Inferior parietal cortex (tissue), 1 donor: ENCODE measurements around the gene ENSA.
"Not testable (repeated sequence)": the region's sequence is repeated elsewhere in the genome, so short reads cannot be mapped to it uniquely, and the experiment has no call there.

Source experiments
- DNase-seq: peaks from one replicate; pipeline ENCODE4 v3.0.0-alpha.2; 2016; ENCODE audit errors: extremely low spot score

The ENSA gene

DNA sequence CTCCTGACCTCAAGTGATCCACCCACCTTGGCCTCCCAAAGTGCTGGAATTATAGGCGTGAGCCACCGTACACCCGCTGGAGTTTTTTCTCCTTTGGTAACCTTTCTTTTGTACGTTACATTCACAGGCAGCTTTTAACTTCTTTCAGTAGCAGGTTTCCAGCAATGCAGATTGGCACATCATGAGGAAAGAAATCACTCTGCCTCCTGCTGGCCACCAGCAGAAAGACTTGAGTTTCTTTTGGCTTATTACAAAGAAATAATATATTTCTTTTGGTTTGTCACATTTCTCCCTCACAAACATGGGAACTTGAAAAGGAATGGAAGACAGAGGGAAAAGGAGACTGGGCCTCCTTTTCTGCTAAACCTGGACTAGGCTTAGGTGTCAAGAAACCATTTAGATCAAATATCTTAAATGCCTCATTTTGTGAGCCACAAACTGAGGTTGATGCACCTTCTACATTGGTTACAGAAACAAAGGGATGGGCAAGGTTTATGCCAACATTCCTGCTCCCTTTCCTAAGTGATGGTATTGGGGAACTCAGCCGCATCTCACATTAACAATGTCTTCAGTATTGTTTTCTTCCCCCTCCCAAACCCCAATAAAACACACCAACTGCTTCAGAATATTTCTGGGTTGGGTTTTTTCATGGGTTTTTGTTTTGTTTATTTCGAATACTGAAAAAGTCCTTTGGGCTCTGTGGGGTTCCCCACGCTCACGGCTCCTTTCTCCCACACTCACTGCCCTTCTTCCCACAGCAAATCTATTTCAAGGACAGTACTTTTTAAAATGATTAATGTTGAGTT, 7.7 kb downstream of the ENSA start:
- no peak for DNase-seq

DNA sequence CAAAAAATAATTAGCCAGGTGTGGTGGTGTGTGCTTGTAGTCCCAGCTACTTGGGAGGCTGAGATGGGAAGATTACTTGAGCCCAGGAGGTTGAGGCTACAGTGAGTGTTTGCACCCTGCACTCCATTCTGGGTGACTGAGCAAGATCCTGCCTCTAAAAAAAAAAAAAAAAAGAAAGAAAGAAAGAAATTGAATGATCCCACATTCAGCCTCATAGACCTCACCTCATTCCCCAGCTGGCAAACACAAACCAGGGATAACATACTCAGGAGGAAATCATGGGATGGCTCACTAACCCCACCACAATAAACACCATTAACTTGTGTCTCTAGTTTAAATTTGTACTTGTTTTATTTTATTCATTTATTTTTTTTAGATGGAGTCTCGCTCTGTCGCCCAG, 8.5 kb downstream of the ENSA start:
- no peak for DNase-seq

- DNase-seq, result no peak
Measured at GRCh38 chr1:150619576-150620509, 9.6 kb downstream of the ENSA start.

DNA sequence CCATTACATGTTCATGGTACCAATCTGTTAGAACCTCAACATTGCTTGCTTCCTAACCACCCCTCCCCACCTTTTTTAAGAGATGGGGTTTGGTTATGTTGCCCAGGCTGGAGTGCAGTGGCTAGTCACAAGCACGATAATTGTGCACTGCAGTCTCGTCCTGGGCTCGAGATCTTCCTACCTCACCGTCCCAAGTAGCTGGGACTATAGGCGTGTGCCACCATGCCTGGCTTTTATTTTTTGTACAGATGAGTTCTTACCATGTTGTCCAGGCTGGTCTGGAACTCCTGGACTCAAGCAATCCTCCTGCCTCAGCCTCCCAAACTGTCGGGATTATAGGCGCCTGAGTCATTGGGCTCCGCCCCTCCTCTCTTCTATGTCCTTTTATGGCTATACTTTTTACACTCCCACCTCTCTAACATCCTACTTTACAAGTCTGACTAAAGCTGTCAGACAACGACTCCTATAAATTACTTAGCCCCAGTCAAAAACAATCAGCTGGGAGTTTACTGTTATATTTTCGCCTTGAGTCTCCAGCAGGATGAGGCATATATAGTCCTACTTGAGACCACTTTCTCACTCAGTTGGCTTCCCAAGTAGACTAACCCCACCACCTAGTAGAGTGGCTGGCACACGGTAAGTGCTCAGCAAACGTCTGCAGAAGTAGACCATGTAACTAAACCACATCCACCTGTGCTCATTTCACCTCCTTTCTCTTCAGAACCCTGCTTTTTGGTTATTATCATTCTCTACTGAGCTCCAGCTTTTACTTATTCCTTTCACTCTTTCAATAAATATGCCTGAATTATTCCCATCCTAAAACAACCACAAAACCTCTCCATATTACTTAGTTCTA, 13.8 kb downstream of the ENSA start:
- DNase-seq, result no peak

GRCh38 chr1:150613061-150613920, 16.1 kb downstream of the ENSA start:
- no peak for DNase-seq

- DNase-seq, result no peak
Measured at GRCh38 chr1:150612014-150612345, 17.4 kb downstream of the ENSA start.

GRCh38 chr1:150610576-150610975, 18.8 kb downstream of the ENSA start:
- DNase-seq, result no peak

GRCh38 chr1:150609732-150610131, 19.7 kb downstream of the ENSA start:
- DNase-seq, result no peak

DNA sequence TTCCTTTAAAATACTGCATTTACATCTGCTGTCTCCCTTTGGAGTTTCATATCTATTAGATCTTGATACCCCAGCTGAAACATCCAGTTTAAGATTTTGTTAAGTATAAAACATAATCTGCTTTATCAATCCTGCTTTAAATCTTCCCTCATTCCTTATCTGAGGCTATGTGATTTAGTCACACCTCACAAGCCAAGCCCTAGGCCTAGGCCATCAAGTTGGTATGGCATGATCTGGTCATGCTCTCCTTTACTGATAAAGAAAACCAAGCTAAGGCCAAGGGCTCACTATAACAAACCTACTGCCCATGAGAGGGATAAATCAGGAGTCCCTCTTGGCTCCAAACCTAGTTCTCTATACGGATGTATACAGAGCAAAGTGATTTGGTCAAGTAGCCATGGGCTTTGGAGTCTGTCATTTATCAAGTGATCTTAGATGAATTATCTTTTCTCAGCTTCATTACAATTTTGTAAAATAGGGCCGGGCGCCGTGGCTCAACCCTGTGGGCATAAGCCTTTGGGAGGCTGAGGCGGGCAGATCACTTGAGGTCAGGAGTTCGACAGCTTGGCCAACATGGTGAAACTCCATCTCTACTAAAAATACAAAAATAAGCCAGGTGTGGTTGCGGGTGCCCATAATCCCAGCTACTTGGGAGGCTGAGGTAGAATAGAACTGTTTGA, 22.8 kb downstream of the ENSA start:
- DNase-seq, result no peak

DNA sequence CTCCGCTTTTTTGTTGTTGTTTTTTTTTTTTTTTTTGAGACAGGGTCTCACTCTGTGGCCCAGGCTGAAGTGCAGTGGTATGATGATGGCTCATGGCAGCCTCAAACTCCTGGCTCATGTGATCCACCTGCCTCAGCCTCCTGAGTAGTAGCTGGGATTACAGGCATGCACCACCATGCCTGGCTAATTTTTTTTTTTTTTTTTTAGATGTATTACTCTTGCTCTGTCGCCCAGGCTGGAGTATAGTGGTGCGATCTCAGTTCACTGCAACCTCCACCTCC, 24.0 kb downstream of the ENSA start:
- not testable (repeated sequence) for DNase-seq

DNA sequence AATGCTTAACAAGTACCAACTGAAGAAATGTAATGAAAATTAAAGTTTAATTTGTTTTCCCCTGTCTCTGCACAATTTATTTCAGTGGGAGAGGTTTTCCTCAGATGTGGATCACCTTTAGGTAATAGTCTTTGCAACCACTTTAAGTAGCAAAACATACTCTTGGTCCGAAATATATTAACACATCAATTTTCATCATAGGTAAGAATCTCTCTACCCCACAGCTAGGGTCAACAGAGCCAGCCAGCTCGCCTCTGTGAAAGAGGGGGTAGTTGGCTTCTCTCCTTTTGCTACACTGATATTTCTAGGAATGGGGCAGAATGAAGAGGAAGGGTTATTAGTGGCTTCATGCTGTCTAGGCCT, 25.2 kb downstream of the ENSA start:
- DNase-seq, result no peak

GRCh38 chr1:150603711-150604110, 25.7 kb downstream of the ENSA start:
- DNase-seq, result no peak

GRCh38 chr1:150602372-150602771, 27.0 kb downstream of the ENSA start:
- DNase-seq, result not testable (repeated sequence)

DNA sequence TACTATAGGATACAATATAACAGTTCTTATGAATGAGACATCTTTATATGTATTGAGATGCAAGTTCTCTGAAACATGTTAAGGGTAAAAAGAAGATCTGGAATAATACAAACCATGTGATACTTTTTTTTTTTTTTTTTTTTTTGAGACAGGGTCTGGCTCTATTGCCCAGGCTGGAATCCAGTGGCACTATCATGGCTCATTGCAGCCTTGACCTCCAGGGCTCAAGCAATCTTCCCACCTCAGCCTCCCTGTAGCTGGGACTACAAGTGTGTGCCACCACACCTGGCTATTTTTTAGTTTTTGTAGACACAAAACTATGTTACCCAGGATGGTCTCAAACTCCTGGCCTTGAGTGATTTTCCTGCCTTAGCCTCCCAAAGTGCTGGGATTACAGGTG, 27.9 kb downstream of the ENSA start:
- DNase-seq, result no peak

DNA sequence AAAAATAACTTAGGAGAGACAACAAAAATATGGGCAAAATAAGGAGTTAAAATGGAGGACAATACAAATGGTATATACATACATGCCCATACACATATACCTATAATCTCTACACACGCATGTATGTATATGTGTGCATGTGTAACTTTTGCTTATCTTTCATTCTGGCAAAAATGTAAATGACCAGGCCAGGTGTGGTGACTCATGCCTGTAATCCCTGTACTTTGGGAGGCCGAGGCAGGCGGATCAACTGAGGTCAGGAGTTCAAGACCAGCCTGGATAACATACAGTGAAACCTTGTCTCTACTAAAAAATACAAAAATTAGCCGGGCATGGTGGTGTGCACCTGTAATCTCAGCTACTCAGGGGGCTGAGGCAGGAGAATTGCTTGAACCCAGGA, 31.1 kb downstream of the ENSA start:
- DNase-seq, result not testable (repeated sequence)

GRCh38 chr1:150596976-150597375, 32.4 kb downstream of the ENSA start:
- DNase-seq, result no peak

- no peak for DNase-seq
Measured at GRCh38 chr1:150596095-150596892, 33.1 kb downstream of the ENSA start.

DNA sequence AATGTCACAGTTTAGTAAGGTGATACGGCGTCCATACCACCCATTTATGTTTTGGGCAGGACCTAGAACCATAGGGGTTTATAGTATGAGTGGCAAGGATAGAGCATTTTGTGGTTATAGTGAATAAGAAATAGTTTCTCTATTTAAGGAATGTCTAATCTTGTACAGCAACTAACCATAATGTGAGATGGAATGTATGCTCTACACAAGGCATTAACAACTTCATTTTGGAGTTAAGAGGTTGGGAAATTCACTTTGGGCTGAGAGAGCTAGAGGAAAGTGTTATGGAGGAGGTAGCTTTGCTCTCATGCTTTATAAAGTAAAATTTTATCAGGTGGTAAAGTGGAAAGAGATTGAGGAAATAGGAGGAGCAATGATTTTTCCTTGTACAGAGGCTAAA, 47.0 kb downstream of the ENSA start:
- DNase-seq, result no peak

DNA sequence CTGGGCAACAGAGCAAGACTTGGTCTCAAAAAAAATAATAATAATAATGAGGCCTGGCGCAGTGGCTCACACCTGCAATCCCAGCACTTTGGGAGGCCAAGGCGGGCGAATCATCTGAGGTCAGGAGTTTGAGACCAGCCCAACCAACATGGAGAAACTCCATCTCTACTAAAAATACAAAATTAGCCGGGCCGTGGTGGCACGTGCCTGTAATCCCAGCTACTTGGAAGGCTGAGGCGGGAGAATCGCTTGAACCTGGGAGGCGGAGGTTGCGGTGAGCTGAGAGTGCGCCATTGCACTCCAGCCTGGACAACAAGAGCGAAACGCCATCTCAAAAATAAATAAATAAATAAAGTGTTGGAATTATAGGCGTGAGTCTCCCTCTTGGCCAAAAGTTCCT, 47.5 kb downstream of the ENSA start:
- not testable (repeated sequence) for DNase-seq

- DNase-seq, result not testable (repeated sequence)
Measured at GRCh38 chr1:150581437-150581836, 48.0 kb downstream of the ENSA start.
